ENCODE measurements around the gene ANAPC15. TPM values are rescaled to one million over a fixed set of nuclear protein-coding genes. Genes with fewer than 3 reads are reported as not detected.

The ANAPC15 gene
- total RNA-seq, 6 donors from 2014 or later = 12.8 to 39.1 (median 29.5) TPM

DNA sequence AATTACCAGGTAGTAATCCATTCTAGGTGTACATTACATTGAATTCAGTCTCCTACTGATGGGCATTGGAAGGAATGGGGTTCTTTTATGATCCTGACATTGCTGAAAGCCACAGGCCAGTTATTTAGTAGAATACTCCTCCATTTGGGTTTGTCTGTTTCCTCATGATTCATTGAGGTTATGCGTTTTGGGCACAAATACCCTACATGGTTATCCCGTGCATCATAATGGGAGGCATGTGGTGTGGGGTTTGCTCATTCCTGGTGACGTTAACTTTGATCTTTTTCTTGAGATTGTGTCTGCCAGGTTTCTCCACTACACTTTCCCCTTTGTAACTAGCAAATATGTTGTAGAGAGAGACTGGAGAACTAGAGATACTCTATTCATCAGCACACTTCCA is 28.6 kb upstream of the ANAPC15 start:
- DNase-seq (no peak), ATAC-seq (ENCODE audit: low FRiP score in 2 of 2) (no peak)
- WGBS, 2 donors = 79 to 81% methylated on average over 3 of the region's 3 CpGs
- Histone ChIP-seq H3K36me3 (no peaks in the 10 kb centered on the region), H3K9me3 (no peaks in the 10 kb centered on the region), H3K4me1 (no peaks in the 10 kb centered on the region), H3K27me3 (no peaks in the 10 kb centered on the region), H3K4me3 (no peak overlapping the region), H3K27ac (no peak overlapping the region)
- TF ChIP-seq, protein P1, sequence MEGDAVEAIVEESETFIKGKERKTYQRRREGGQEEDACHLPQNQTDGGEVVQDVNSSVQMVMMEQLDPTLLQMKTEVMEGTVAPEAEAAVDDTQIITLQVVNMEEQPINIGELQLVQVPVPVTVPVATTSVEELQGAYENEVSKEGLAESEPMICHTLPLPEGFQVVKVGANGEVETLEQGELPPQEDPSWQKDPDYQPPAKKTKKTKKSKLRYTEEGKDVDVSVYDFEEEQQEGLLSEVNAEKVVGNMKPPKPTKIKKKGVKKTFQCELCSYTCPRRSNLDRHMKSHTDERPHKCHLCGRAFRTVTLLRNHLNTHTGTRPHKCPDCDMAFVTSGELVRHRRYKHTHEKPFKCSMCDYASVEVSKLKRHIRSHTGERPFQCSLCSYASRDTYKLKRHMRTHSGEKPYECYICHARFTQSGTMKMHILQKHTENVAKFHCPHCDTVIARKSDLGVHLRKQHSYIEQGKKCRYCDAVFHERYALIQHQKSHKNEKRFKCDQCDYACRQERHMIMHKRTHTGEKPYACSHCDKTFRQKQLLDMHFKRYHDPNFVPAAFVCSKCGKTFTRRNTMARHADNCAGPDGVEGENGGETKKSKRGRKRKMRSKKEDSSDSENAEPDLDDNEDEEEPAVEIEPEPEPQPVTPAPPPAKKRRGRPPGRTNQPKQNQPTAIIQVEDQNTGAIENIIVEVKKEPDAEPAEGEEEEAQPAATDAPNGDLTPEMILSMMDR (IDR thresholded peaks at IDR 0.05) = no peak
- no peak for TF ChIP-seq EP300 (IDR thresholded peaks at IDR 0.05)
- no peak for TF ChIP-seq POLR2AphosphoS5 (IDR thresholded peaks at IDR 0.05)
- no peak for TF ChIP-seq POLR2A (IDR thresholded peaks at IDR 0.05)

DNA sequence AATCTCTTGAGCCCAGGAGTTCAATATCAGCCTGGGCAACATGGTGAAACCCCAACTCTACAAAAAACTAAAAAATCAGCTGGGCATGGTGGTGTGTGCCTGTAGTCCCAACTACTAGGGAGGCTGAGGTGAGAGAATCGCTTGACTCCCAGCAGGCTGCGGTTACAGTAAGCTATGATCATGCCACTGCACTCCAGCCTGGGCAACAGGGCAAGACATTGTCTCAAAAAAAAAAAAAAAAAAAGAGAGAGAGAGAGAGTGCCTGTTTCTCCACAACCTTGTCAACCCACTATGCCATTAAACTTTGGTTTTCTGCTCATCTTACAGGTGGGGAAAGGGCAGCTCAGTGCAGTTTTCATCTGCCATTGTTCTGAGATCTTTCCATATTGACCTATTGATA is 28.2 kb upstream of the ANAPC15 start:
- TF ChIP-seq POLR2AphosphoS5 (IDR thresholded peaks at IDR 0.05) = no peak
- no peak for TF ChIP-seq EP300 (IDR thresholded peaks at IDR 0.05)
- no peak overlapping the region for H3K27ac ChIP-seq
- ATAC-seq (ENCODE audit: low FRiP score in 2 of 2) (no peak), DNase-seq (no peak)
- no peaks in the 10 kb centered on the region for H3K36me3 ChIP-seq
- WGBS, 2 donors = 85 to 100% methylated on average over 2 of the region's 2 CpGs
- H3K4me1 ChIP-seq = no peaks in the 10 kb centered on the region
- no peaks in the 10 kb centered on the region for H3K9me3 ChIP-seq
- no peak overlapping the region for H3K4me3 ChIP-seq
- H3K27me3 ChIP-seq = no peaks in the 10 kb centered on the region

DNA sequence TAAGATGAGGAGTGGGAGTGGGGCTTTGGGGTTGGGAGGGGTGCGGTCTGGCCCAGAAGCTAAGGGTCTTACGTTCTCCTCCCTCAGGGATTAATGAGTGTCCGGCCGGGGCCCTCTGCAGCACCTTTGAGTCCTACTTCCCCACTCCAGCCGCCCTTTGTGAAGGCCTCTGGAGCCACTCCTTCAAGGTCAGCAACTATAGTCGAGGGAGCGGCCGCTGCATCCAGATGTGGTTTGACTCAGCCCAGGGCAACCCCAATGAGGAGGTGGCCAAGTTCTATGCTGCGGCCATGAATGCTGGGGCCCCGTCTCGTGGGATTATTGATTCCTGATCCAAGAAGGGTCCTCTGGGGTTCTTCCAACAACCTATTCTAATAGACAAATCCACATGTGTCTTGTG is 27.0 kb upstream of the ANAPC15 start:
- H3K9me3 ChIP-seq = no peaks in the 10 kb centered on the region
- no peaks in the 10 kb centered on the region for H3K27me3 ChIP-seq
- H3K27ac ChIP-seq = no peak overlapping the region
- 90 to 95% methylated on average over 11 of the region's 11 CpGs for WGBS, 2 donors
- no peak for ATAC-seq (ENCODE audit: low FRiP score in 2 of 2)
- H3K36me3 ChIP-seq = no peaks in the 10 kb centered on the region
- no peak overlapping the region for H3K4me3 ChIP-seq
- no peak for DNase-seq
- TF ChIP-seq, protein P1 (IDR thresholded peaks at IDR 0.05) = no peak
- no peak for TF ChIP-seq POLR2AphosphoS5 (IDR thresholded peaks at IDR 0.05)
- TF ChIP-seq EP300 (IDR thresholded peaks at IDR 0.05) = no peak
- H3K4me1 ChIP-seq = no peaks in the 10 kb centered on the region

DNA sequence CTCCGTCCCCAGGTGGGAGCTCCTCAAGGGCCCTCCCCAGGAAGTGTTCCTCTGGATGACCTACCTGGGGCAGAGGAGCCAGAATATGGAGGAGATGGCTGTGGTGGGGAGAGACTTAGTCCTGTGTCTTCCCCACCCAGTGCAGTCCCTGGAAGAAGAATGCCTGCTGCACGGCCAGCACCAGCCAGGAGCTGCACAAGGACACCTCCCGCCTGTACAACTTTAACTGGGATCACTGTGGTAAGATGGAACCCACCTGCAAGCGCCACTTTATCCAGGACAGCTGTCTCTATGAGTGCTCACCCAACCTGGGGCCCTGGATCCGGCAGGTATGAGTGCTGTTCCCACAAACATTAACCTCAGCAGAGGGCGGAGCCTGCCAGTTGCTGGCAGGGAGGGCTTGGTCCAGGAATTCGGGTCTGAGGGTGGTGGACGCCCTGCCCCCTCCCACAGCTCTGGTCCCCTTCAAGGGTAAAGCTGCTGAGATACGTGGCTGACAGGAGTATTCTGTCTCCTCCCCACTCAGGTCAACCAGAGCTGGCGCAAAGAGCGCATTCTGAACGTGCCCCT is 26.4 kb upstream of the ANAPC15 start:
- Histone ChIP-seq H3K4me3 (no peak overlapping the region), H3K36me3 (no peaks in the 10 kb centered on the region), H3K27ac (no peak overlapping the region), H3K27me3 (no peaks in the 10 kb centered on the region), H3K9me3 (no peaks in the 10 kb centered on the region), H3K4me1 (no peaks in the 10 kb centered on the region)
- WGBS, 2 donors = 71% methylated on average over 4 to 12 of the region's 12 CpGs
- ATAC-seq (ENCODE audit: low FRiP score in 2 of 2) (no peak), DNase-seq (peak in 1 of 2 donors; percentile 16)
- TF ChIP-seq POLR2A (IDR thresholded peaks at IDR 0.05) (no peak), POLR2AphosphoS5 (IDR thresholded peaks at IDR 0.05) (no peak)

DNA sequence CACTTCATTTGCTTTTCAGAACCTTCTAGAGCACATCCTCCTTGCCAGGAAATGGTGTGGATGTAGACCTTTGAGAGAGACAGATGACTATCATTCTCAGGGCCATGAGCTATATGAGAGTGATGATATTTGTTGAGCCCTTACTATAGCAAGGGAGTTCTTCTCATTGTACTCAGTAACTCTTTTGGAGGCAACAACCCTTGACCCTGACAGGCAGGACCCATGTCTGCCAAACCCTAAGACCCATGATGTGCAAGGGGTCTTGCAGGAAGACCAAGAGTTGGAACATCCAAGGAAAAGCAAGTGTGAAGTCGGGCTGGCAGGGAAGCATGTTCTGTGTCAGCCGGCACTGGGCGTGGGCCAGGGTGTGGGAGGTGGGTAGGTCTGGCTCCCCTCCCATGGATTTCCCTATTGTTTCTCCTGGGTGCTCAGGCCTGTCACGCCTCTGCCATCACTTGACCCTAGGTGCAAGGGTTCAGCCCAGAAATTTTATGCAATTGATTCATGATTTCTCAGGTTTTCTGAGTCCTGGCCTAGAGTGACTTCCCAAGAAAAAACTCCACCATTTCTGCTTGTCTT is 24.3 kb upstream of the ANAPC15 start:
- 76 to 87% methylated on average over 4 of the region's 4 CpGs for WGBS, 2 donors
- H3K9me3 ChIP-seq = no peaks in the 10 kb centered on the region
- peak in 1 of 2 donors; percentile 68 for DNase-seq
- H3K4me1 ChIP-seq = no peaks in the 10 kb centered on the region
- no peaks in the 10 kb centered on the region for H3K27me3 ChIP-seq
- no peak for ATAC-seq (ENCODE audit: low FRiP score in 2 of 2)
- TF ChIP-seq POLR2AphosphoS5 (IDR thresholded peaks at IDR 0.05) (no peak), EP300 (IDR thresholded peaks at IDR 0.05) (no peak)
- H3K27ac ChIP-seq = peak overlapping the region in 1 of 4 donors; percentile 27
- H3K36me3 ChIP-seq = no peaks in the 10 kb centered on the region
- H3K4me3 ChIP-seq = peak overlapping the region in 2 of 4 donors; percentile 10 to 11

DNA sequence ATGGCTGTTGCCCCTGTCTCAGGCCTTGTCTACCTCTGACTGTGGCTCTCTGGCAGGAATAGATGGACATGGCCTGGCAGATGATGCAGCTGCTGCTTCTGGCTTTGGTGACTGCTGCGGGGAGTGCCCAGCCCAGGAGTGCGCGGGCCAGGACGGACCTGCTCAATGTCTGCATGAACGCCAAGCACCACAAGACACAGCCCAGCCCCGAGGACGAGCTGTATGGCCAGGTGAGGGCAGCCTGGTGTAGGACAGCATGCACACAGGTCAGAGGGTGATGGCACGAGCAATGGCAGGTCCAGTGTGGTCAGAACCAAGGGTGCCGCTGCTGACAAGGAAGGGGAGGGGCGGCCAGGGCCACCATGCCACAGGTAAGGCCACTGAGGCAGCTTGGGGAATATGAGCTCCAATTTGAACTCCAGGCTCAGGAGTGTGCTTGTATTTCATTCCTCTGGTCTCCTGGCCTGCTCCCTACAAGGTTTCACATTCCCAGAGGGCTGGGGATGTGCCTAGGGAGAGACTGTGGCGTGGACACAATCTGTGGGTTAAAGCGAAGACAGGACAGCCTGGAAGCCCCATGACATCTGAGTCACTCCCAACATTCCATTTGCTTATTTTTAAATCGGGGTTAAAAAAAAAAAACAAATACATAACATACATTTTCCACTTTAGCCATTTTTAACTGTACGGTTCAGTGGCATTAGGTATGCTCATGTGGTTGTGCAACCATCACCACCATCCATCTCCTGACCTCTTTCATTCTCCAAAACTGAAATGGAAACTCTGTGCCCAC is 23.6 kb upstream of the ANAPC15 start:
- H3K4me3 ChIP-seq = peak overlapping the region in 2 of 4 donors; percentile 10 to 11
- H3K9me3 ChIP-seq = no peaks in the 10 kb centered on the region
- DNase-seq (peak; percentile 22 to 30), ATAC-seq (ENCODE audit: low FRiP score in 2 of 2) (peak; percentile 5 to 24)
- peak overlapping the region in 3 of 4 donors; percentile 63 to 77 (median 67) for H3K27ac ChIP-seq
- WGBS, 2 donors = 79 to 87% methylated on average over 9 to 11 of the region's 14 CpGs
- H3K36me3 ChIP-seq = no peaks in the 10 kb centered on the region
- TF ChIP-seq POLR2A (IDR thresholded peaks at IDR 0.05) = no peak
- no peak for TF ChIP-seq POLR2AphosphoS5 (IDR thresholded peaks at IDR 0.05)
- TF ChIP-seq, protein P1 (IDR thresholded peaks at IDR 0.05) = no peak
- no peak for TF ChIP-seq EP300 (IDR thresholded peaks at IDR 0.05)
- H3K4me1 ChIP-seq = no peaks in the 10 kb centered on the region
- no peaks in the 10 kb centered on the region for H3K27me3 ChIP-seq

Data from upper lobe of left lung (tissue), 6 donors.